Activated CD4-positive, alpha-beta T cell treated with anti-CD3 and anti-CD28 coated beads, Interleukin-2, amount 10 ng/mL, durations not matched to agents 24 days and 14 days (primary cell): ENCODE data around the gene INPP5E. TPM values are rescaled to one million over a fixed set of nuclear protein-coding genes. Genes with fewer than 3 reads are reported as not detected.
"Not testable (repeated sequence)": the region's sequence is repeated elsewhere in the genome, so short reads cannot be mapped to it uniquely, and the experiment has no call there.

Experiments
- DNase-seq: peaks from one replicate; pipeline ENCODE4 v3.0.0; 2022
- H3K27ac Mint-ChIP-seq: one replicate; pipeline ENCODE4 v1.8.0; 2022; ENCODE audit warnings: mild to moderate bottlenecking, mixed read lengths
- H3K27me3 Mint-ChIP-seq: one replicate; pipeline ENCODE4 v1.8.0; 2022; ENCODE audit warnings: mixed read lengths
- H3K36me3 Mint-ChIP-seq: one replicate; pipeline ENCODE4 v1.8.0; 2022; ENCODE audit warnings: low read depth, mild to moderate bottlenecking, mixed read lengths
- H3K4me1 Mint-ChIP-seq: one replicate; pipeline ENCODE4 v1.8.0; 2021; ENCODE audit warnings: mixed read lengths
- H3K4me3 Mint-ChIP-seq: one replicate; pipeline ENCODE4 v1.8.0; 2022; ENCODE audit warnings: mild to moderate bottlenecking, moderate library complexity, mixed read lengths
- H3K9me3 Mint-ChIP-seq: one replicate; pipeline ENCODE4 v1.8.0; 2021; ENCODE audit warnings: mixed read lengths
- intact Hi-C: fragments of 100-400 bp; cut with micrococcal nuclease; formaldehyde crosslinking; loops from one replicate; pipeline ENCODE4 v1.15.1; 2023
- total RNA-seq: library from RNA; stranded (reverse); gene quantifications from 2 replicates; pipeline ENCODE4 v1.2.3, GENCODE V29; 2022

Gene INPP5E
- total RNA-seq, 1 donor from 2014 or later, result 20.6 TPM

- Mint-ChIP-seq H3K9me3 (no peaks in the 10 kb centered on the region), H3K36me3 (peaks cover 53% of the 10 kb centered on the region), H3K4me1 (peaks cover 2% of the 10 kb centered on the region), H3K27me3 (no peaks in the 10 kb centered on the region), H3K4me3 (no peak overlapping the region), H3K27ac (no peak overlapping the region)
- no peak for DNase-seq
- intact Hi-C loops, result no loop called here
Measured at GRCh38 chr9:136421791-136422190, 17.9 kb downstream of the INPP5E start.

- H3K27me3 Mint-ChIP-seq, result no peaks in the 10 kb centered on the region
- H3K9me3 Mint-ChIP-seq, result no peaks in the 10 kb centered on the region
- H3K36me3 Mint-ChIP-seq, result peaks cover 49% of the 10 kb centered on the region
- DNase-seq, result no peak
- no peak overlapping the region for H3K27ac Mint-ChIP-seq
- intact Hi-C loops, result no loop called here
- no peak overlapping the region for H3K4me3 Mint-ChIP-seq
- no peaks in the 10 kb centered on the region for H3K4me1 Mint-ChIP-seq
Measured at GRCh38 chr9:136419092-136419420, 20.6 kb downstream of the INPP5E start.

- Mint-ChIP-seq H3K9me3 (no peaks in the 10 kb centered on the region), H3K36me3 (peaks cover 51% of the 10 kb centered on the region), H3K4me3 (no peak overlapping the region), H3K4me1 (peaks cover 2% of the 10 kb centered on the region), H3K27ac (no peak overlapping the region), H3K27me3 (no peaks in the 10 kb centered on the region)
- intact Hi-C loops, result no loop called here
- DNase-seq, result no peak
Measured at GRCh38 chr9:136418182-136419091, 21.2 kb downstream of the INPP5E start.

GRCh38 chr9:136416914-136417313 lies 22.7 kb downstream of the INPP5E start:
- no peaks in the 10 kb centered on the region for H3K9me3 Mint-ChIP-seq
- no peak for DNase-seq
- H3K27me3 Mint-ChIP-seq, result no peaks in the 10 kb centered on the region
- intact Hi-C loops, result no loop called here
- peaks cover 11% of the 10 kb centered on the region for H3K4me1 Mint-ChIP-seq
- no peak overlapping the region for H3K4me3 Mint-ChIP-seq
- peaks cover 58% of the 10 kb centered on the region for H3K36me3 Mint-ChIP-seq
- H3K27ac Mint-ChIP-seq, result no peak overlapping the region

GRCh38 chr9:136416427-136416826 lies 23.2 kb downstream of the INPP5E start:
- intact Hi-C loops, result no loop called here
- Mint-ChIP-seq H3K27me3 (no peaks in the 10 kb centered on the region), H3K9me3 (no peaks in the 10 kb centered on the region), H3K4me3 (no peak overlapping the region), H3K36me3 (peaks cover 59% of the 10 kb centered on the region), H3K27ac (no peak overlapping the region), H3K4me1 (peaks cover 13% of the 10 kb centered on the region)
- DNase-seq, result no peak

GRCh38 chr9:136412962-136413361 lies 26.7 kb downstream of the INPP5E start:
- no peaks in the 10 kb centered on the region for H3K9me3 Mint-ChIP-seq
- H3K4me3 Mint-ChIP-seq, result no peak overlapping the region
- no peak for DNase-seq
- peaks cover 34% of the 10 kb centered on the region for H3K4me1 Mint-ChIP-seq
- no peaks in the 10 kb centered on the region for H3K27me3 Mint-ChIP-seq
- intact Hi-C loops, result loop anchor here (5.0 kb wide), 2 partner anchors 134 to 166 kb away; partner anchors contain the start of genes NOTCH1 and QSOX2
- peak overlapping the region; percentile 26 for H3K27ac Mint-ChIP-seq
- peaks cover 58% of the 10 kb centered on the region for H3K36me3 Mint-ChIP-seq

- Mint-ChIP-seq H3K27ac (peak overlapping the region; percentile 92), H3K36me3 (peaks cover 57% of the 10 kb centered on the region), H3K4me1 (peaks cover 37% of the 10 kb centered on the region), H3K27me3 (no peaks in the 10 kb centered on the region), H3K9me3 (no peaks in the 10 kb centered on the region), H3K4me3 (peak overlapping the region; percentile 93)
- no peak for DNase-seq
- intact Hi-C loops, result loop anchor here (2.0 to 5.0 kb wide), 3 partner anchors 27 to 164 kb away; partner anchors contain the start of genes INPP5E, NOTCH1 and QSOX2
Measured at GRCh38 chr9:136411378-136411777, 28.3 kb downstream of the INPP5E start.

GRCh38 chr9:136410500-136411287 lies 29.0 kb downstream of the INPP5E start, which contains the start of the genes ENTR1 and PMPCA:
Gene ENTR1 (minus strand): TSS chr9:136410614. CDS start chr9:136410397, 217 bp downstream.
Gene PMPCA (plus strand): TSS chr9:136410658. CDS start chr9:136410669, 11 bp downstream.
- no peaks in the 10 kb centered on the region for H3K27me3 Mint-ChIP-seq
- no peaks in the 10 kb centered on the region for H3K9me3 Mint-ChIP-seq
- H3K4me3 Mint-ChIP-seq, result peak within 1 kb of the TSS; percentile 94
- H3K27ac Mint-ChIP-seq, result peak within 1 kb of the TSS; percentile 95
- peaks cover 55% of the 10 kb centered on the region for H3K36me3 Mint-ChIP-seq
- intact Hi-C loops, result loop anchor here (1.0 to 5.0 kb wide), 4 partner anchors 10 to 163 kb away; partner anchors contain the start of genes INPP5E, NOTCH1, QSOX2 and SNAPC4
- DNase-seq, result peak; percentile 99
- H3K4me1 Mint-ChIP-seq, result peaks cover 40% of the 10 kb centered on the region

- DNase-seq, result peak; percentile 78
- peaks cover 43% of the 10 kb centered on the region for H3K4me1 Mint-ChIP-seq
- H3K27ac Mint-ChIP-seq, result peak overlapping the region; percentile 95
- H3K36me3 Mint-ChIP-seq, result peaks cover 62% of the 10 kb centered on the region
- no peaks in the 10 kb centered on the region for H3K27me3 Mint-ChIP-seq
- peak overlapping the region; percentile 94 for H3K4me3 Mint-ChIP-seq
- H3K9me3 Mint-ChIP-seq, result no peaks in the 10 kb centered on the region
- intact Hi-C loops, result loop anchor here (1.0 to 5.0 kb wide), 4 partner anchors 10 to 163 kb away; partner anchors contain the start of genes INPP5E, NOTCH1, QSOX2 and SNAPC4
Measured at GRCh38 chr9:136409557-136410455, 29.8 kb downstream of the INPP5E start.

GRCh38 chr9:136407911-136408310 lies 31.7 kb downstream of the INPP5E start:
- intact Hi-C loops, result no loop called here
- no peak overlapping the region for H3K27ac Mint-ChIP-seq
- no peak for DNase-seq
- H3K36me3 Mint-ChIP-seq, result peaks cover 60% of the 10 kb centered on the region
- H3K4me3 Mint-ChIP-seq, result peak overlapping the region; percentile 16
- H3K4me1 Mint-ChIP-seq, result peaks cover 53% of the 10 kb centered on the region
- no peaks in the 10 kb centered on the region for H3K9me3 Mint-ChIP-seq
- H3K27me3 Mint-ChIP-seq, result no peaks in the 10 kb centered on the region

- DNase-seq, H3K4me3 Mint-ChIP-seq, H3K27me3 Mint-ChIP-seq, H3K27ac Mint-ChIP-seq, H3K9me3 Mint-ChIP-seq, intact Hi-C loops: not testable (repeated sequence)
- Mint-ChIP-seq H3K36me3 (peaks cover 58% of the 10 kb centered on the region), H3K4me1 (peaks cover 52% of the 10 kb centered on the region)
Measured at GRCh38 chr9:136407061-136407460, 32.6 kb downstream of the INPP5E start.

- H3K27ac Mint-ChIP-seq, H3K9me3 Mint-ChIP-seq, H3K27me3 Mint-ChIP-seq, H3K4me3 Mint-ChIP-seq, DNase-seq, intact Hi-C loops: not testable (repeated sequence)
- Mint-ChIP-seq H3K36me3 (peaks cover 56% of the 10 kb centered on the region), H3K4me1 (peaks cover 49% of the 10 kb centered on the region)
Measured at GRCh38 chr9:136405904-136406303, 33.7 kb downstream of the INPP5E start.

GRCh38 chr9:136405481-136405880 lies 34.2 kb downstream of the INPP5E start:
- no peaks in the 10 kb centered on the region for H3K27me3 Mint-ChIP-seq
- no peak overlapping the region for H3K4me3 Mint-ChIP-seq
- DNase-seq, result no peak
- H3K36me3 Mint-ChIP-seq, result peaks cover 56% of the 10 kb centered on the region
- intact Hi-C loops, result no loop called here
- H3K27ac Mint-ChIP-seq, result no peak overlapping the region
- no peaks in the 10 kb centered on the region for H3K9me3 Mint-ChIP-seq
- peaks cover 50% of the 10 kb centered on the region for H3K4me1 Mint-ChIP-seq
